Left lung (tissue), 10 donors: ENCODE measurements around the gene GMPR. TPM values are rescaled to one million over a fixed set of nuclear protein-coding genes. Genes with fewer than 3 reads are reported as not detected.

Experiments
- ATAC-seq: fragments of 200-7000 bp; cut with Tn5 transposase; one replicate; pipeline ENCODE4 v1.9.1; 2020; ENCODE audit warnings: moderate library complexity
- DNase-seq, 4 donors: peaks; one replicate each; pipeline ENCODE4 v3.0.0-alpha.2; 2013 to 2020
- H3K27ac ChIP-seq, 2 donors: fragments of 200-600 bp; sonication (generic) in 1 of 2; one replicate each; pipeline versions ENCODE4 v1.5.0 to v1.8.0; 2020 to 2021
- H3K27me3 ChIP-seq, 2 donors: fragments of 200-600 bp; sonication (generic) in 1 of 2; one replicate each; pipeline versions ENCODE4 v1.5.0 to v1.8.0; 2020 to 2021
- H3K36me3 ChIP-seq, 2 donors: fragments of 200-600 bp; sonication (generic) in 1 of 2; one replicate each; pipeline versions ENCODE4 v1.5.0 to v1.8.0; 2020 to 2021
- H3K4me1 ChIP-seq, 2 donors: fragments of 200-600 bp; one replicate each; pipeline ENCODE4 v1.8.0; 2021
- H3K4me3 ChIP-seq, 2 donors: fragments of 200-600 bp; sonication (generic) in 1 of 2; one replicate each; pipeline versions ENCODE4 v1.5.0 to v1.8.0; 2020 to 2021; ENCODE audit warnings: mild to moderate bottlenecking in 1 of 2
- H3K9me3 ChIP-seq, 2 donors: fragments of 200-600 bp; sonication (generic) in 1 of 2; one replicate each; pipeline versions ENCODE4 v1.5.0 to v1.8.0; 2020 to 2021
- intact Hi-C, 2 donors: fragments of 100-400 bp; cut with DNase I; formaldehyde crosslinking; loops; one replicate each; pipeline versions ENCODE4 v1.11.2 to v1.14.2; 2022
- polyA plus RNA-seq, 6 donors: library from polyadenylated mRNA; unstranded; fragments of 120-200 nt; gene quantifications; one replicate each; pipeline ENCODE4 v1.2.1, GENCODE V29; 2013; ENCODE audit not compliant: insufficient read length in 6 of 6
- total RNA-seq, 2 donors: library from RNA; stranded (reverse); fragmentation: NEBNext Ultra II Directional; extraction: Animal tissue kit (Norgen Biotek cat#: 25700); gene quantifications; one replicate each; pipeline ENCODE4 v1.2.1, GENCODE V29; 2021
- TF ChIP-seq, protein P1 (sequence below), 2 donors: fragments of 200-600 bp; sonication (generic) in 1 of 2; IDR thresholded peaks; one replicate each; pipeline versions ENCODE4 v1.5.0 to v1.8.0; 2021; ENCODE audit warnings: antibody characterized with exemption in 2 of 2
- donor health status: DM: no; HTN: yes; CAD: no.
- donor health status: DM: no; HTN: no; CAD: no.

The GMPR gene
- total and polyA plus RNA-seq, 8 donors: 3.8 to 16.1 (median 7.0) TPM

DNA sequence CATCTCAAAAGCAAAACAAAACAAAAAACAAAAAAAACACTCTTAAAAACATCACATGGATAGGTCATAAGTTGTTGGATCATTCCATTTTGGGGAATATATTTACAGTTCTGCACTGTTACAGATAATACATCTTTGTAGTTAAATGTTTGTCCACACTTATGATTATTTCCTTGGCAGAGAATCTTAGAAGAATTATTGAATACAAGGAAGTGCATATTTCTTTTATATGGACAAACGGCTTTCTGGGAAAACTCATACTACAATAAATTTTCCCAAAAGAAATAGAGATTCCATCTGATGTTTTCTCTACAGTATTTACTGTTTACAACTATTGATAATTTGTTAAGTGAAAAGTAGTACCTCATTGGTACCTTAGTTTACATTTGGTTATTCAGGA is 33.8 kb downstream of the GMPR start:
- intact Hi-C loops: no loop called here
- Histone ChIP-seq H3K27ac (no peak overlapping the region), H3K4me1 (no peaks in the 10 kb centered on the region), H3K4me3 (no peak overlapping the region), H3K36me3 (no peaks in the 10 kb centered on the region), H3K27me3 (no peaks in the 10 kb centered on the region), H3K9me3 (no peaks in the 10 kb centered on the region)
- DNase-seq (no peak), ATAC-seq (no peak)
- TF ChIP-seq, protein P1, sequence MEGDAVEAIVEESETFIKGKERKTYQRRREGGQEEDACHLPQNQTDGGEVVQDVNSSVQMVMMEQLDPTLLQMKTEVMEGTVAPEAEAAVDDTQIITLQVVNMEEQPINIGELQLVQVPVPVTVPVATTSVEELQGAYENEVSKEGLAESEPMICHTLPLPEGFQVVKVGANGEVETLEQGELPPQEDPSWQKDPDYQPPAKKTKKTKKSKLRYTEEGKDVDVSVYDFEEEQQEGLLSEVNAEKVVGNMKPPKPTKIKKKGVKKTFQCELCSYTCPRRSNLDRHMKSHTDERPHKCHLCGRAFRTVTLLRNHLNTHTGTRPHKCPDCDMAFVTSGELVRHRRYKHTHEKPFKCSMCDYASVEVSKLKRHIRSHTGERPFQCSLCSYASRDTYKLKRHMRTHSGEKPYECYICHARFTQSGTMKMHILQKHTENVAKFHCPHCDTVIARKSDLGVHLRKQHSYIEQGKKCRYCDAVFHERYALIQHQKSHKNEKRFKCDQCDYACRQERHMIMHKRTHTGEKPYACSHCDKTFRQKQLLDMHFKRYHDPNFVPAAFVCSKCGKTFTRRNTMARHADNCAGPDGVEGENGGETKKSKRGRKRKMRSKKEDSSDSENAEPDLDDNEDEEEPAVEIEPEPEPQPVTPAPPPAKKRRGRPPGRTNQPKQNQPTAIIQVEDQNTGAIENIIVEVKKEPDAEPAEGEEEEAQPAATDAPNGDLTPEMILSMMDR (IDR thresholded peaks at IDR 0.05): no peak

DNA sequence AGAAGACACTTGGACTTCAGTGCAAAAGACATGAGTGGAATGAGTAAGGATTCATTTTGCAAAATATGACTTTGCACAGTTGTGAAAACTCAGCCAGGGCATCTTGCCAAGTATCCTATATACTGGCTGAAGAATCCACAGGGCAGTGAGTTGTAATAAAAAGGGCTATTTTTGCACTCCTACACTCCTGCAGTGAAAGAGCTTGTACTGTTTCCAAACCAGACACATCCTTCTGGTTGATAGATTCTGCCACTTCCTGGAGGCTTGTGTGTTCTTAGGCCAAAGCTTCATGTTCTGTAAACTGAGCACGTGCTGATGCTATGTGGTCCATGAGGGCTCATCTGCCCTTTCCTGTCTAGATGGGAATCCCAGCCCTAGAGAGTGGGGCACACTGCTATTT is 34.9 kb downstream of the GMPR start:
- ATAC-seq (no peak), DNase-seq (peak in 2 of 4 donors; percentile 44 to 63)
- H3K27ac ChIP-seq: no peak overlapping the region
- H3K4me1 ChIP-seq: peaks cover 0 to 3% of the 10 kb centered on the region in 2 donors
- TF ChIP-seq, protein P1 (IDR thresholded peaks at IDR 0.05): no peak
- intact Hi-C loops: no loop called here
- H3K27me3 ChIP-seq: no peaks in the 10 kb centered on the region
- no peaks in the 10 kb centered on the region for H3K36me3 ChIP-seq
- no peak overlapping the region for H3K4me3 ChIP-seq
- no peaks in the 10 kb centered on the region for H3K9me3 ChIP-seq

DNA sequence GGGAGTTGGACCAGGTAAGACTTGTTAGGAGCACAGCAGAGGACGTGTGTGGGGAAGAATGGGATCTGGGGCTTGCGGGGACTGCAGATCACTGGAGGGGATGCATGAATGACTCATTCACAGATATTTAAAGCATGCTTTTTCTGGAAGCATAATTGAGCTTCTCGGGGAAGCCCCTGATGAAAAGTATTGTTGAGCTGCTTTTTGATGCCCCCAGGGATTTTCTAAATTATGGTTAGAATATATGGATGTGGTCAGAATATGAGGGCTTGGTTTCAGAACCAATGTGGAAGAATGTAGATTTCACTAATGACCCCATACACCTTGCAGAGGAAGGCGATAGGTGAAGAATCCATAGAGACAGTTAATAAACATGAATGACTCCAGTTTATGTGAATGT is 36.1 kb downstream of the GMPR start:
- Histone ChIP-seq H3K27me3 (no peaks in the 10 kb centered on the region), H3K27ac (no peak overlapping the region), H3K4me3 (no peak overlapping the region), H3K9me3 (no peaks in the 10 kb centered on the region), H3K4me1 (peaks cover 0 to 3% of the 10 kb centered on the region in 2 donors), H3K36me3 (peaks cover 0 to 4% of the 10 kb centered on the region in 2 donors)
- ATAC-seq (no peak), DNase-seq (no peak)
- intact Hi-C loops: no loop called here
- TF ChIP-seq, protein P1 (IDR thresholded peaks at IDR 0.05): no peak

DNA sequence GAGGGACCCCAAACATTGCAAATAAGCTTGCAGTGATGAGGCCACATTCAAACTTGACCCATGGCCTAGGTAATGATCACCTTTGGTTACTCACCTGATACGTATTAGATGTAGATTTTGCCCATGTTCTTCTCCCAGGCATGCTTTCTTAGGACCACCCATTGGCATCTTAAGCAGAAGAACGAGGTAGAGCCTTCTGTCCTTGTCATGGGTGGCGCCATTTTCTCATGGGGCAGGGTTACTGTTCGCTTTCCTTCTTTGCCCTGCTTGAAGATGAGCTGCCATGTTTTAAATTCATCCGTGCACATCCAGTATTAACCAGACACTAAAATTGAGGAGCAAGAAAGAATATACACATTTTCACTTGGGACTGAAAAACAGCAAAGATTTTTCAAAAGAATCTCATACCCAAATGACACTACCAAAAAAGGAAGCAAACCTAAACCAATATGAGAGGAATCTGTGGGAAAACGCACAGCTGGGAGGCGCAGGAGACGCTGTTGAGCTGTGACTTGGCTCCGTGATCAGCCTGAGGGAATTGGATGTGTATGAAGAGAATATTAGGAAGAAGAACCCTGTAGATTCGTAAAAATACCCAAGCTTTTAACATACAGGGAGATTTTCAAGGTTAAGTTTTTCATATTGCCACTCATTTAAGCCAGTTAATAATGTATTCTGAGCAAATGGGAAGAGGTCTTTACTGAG is 36.6 kb downstream of the GMPR start:
- intact Hi-C loops: no loop called here
- DNase-seq: no peak

More for the DNA sequence above, 36.6 kb downstream of the GMPR start:
- H3K27ac ChIP-seq: no peak overlapping the region
- H3K4me3 ChIP-seq: no peak overlapping the region
- no peaks in the 10 kb centered on the region for H3K27me3 ChIP-seq
- TF ChIP-seq, protein P1 (IDR thresholded peaks at IDR 0.05): no peak
- no peaks in the 10 kb centered on the region for H3K9me3 ChIP-seq
- ATAC-seq: no peak
- H3K36me3 ChIP-seq: peaks cover 0 to 4% of the 10 kb centered on the region in 2 donors
- peaks cover 0 to 3% of the 10 kb centered on the region in 2 donors for H3K4me1 ChIP-seq
